GM03348 (cell line): ENCODE measurements around the gene MKKS.
A peak's percentile ranks its signal among the peaks of the same experiment; 100 is the strongest.
"Not testable (repeated sequence)": the region's sequence is repeated elsewhere in the genome, so short reads cannot be mapped to it uniquely, and the experiment has no call there.

Source experiments
- DNase-seq: peaks from one replicate; pipeline ENCODE4 v3.0.0; 2012; ENCODE audit warnings: low spot score

Gene MKKS

GRCh38 chr20:10412591-10413408, 21.2 kb downstream of the MKKS start:
- DNase-seq, result no peak

- DNase-seq, result no peak
These were observed 22.3 kb downstream of the MKKS start for GRCh38 chr20:10411673-10412072.

- no peak for DNase-seq
These were observed 25.8 kb downstream of the MKKS start for GRCh38 chr20:10408108-10408813.

GRCh38 chr20:10404959-10405530, 29.0 kb downstream of the MKKS start:
- DNase-seq, result no peak

GRCh38 chr20:10404023-10404628, 29.9 kb downstream of the MKKS start:
- DNase-seq, result no peak

- no peak for DNase-seq
These were observed 30.9 kb downstream of the MKKS start for GRCh38 chr20:10402938-10403608.

- no peak for DNase-seq
These were observed 35.1 kb downstream of the MKKS start for GRCh38 chr20:10398834-10399369.

- not testable (repeated sequence) for DNase-seq
These were observed 39.3 kb downstream of the MKKS start for GRCh38 chr20:10394752-10395151.

- no peak for DNase-seq
These were observed 43.3 kb downstream of the MKKS start for GRCh38 chr20:10390709-10391108.

GRCh38 chr20:10388597-10388996, 45.4 kb downstream of the MKKS start:
- DNase-seq, result no peak

- DNase-seq, result no peak
These were observed 46.3 kb downstream of the MKKS start for GRCh38 chr20:10387686-10388085.

- DNase-seq, result no peak
These were observed 48.0 kb downstream of the MKKS start for GRCh38 chr20:10385850-10386544.

- DNase-seq, result no peak
These were observed 52.5 kb downstream of the MKKS start for GRCh38 chr20:10381477-10381876.

GRCh38 chr20:10379761-10380160, 54.3 kb downstream of the MKKS start:
- DNase-seq, result no peak

- DNase-seq, result peak; percentile 9
These were observed 57.5 kb downstream of the MKKS start for GRCh38 chr20:10376270-10377075.

- no peak for DNase-seq
These were observed 58.8 kb downstream of the MKKS start for GRCh38 chr20:10375191-10375590.

- DNase-seq, result no peak
These were observed 60.0 kb downstream of the MKKS start for GRCh38 chr20:10374036-10374435.

- DNase-seq, result no peak
These were observed 62.6 kb downstream of the MKKS start for GRCh38 chr20:10371467-10371866.

- DNase-seq, result no peak
These were observed 63.7 kb downstream of the MKKS start for GRCh38 chr20:10370091-10370887.

- no peak for DNase-seq
These were observed 64.3 kb downstream of the MKKS start for GRCh38 chr20:10369723-10370090.
